HCT116 (cell line): ENCODE data around the gene ACOT7. TPM values are rescaled to one million over a fixed set of nuclear protein-coding genes. Genes with fewer than 3 reads are reported as not detected.

ENCODE experiments used
- ATAC-seq: fragments of 200-7000 bp; cut with Tn5 transposase; 2 replicates; pipeline ENCODE4 v1.9.1; 2020; ENCODE audit warnings: mild to moderate bottlenecking, moderate library complexity
- BruUV-seq: library from RNA; stranded (reverse); fragments of 400-500 nt; replicated peaks from 2 replicates; lab custom pipeline; 2021; lab: Mats Ljungman, UMichigan
- CTCF ChIA-PET: fragments of 300-600 bp; sonication (Branson Sonifier 250); formaldehyde crosslinking; loops from one replicate; lab custom pipeline; 2021; ENCODE audit warnings: antibody characterized with exemption; lab: Charles Lee
- POLR2A ChIA-PET: fragments of 300-600, 350-600 bp; sonication (Branson Sonifier 250); formaldehyde crosslinking; loops from one replicate; lab custom pipeline; 2021; ENCODE audit warnings: antibody characterized with exemption; lab: Charles Lee
- RAD21 ChIA-PET, 2 experiments: fragments of 300-600 bp; sonication (Branson Sonifier 250); formaldehyde crosslinking; loops; one replicate each; lab custom pipeline; 2023; ENCODE audit warnings: low total read pairs in 2 of 2; ENCODE audit not compliant: uncharacterized antibody in 2 of 2, unreplicated experiment in 2 of 2, low non-redundant PET in 1 of 2; lab: Charles Lee
- DNase-seq: peaks from one replicate; pipeline ENCODE4 v3.0.0-alpha.2; 2010; ENCODE audit warnings: low read depth, low spot score
- H2AFZ ChIP-seq: fragments of 200-600 bp; shearing (Covaris generic), sonication (generic); 2 replicates; pipeline ENCODE4 v1.6.1; 2017; ENCODE audit warnings: low read depth, mixed run types, mixed read lengths, antibody characterized with exemption, low read length; ENCODE audit not compliant: poor library complexity, severe bottlenecking
- H3K27ac ChIP-seq: 2 replicates; pipeline ENCODE4 v1.5.1; 2012; ENCODE audit warnings: low read depth, low read length
- H3K27me3 ChIP-seq: fragments of 200-600 bp; sonication (generic); 2 replicates; pipeline ENCODE4 v1.6.1; 2016; ENCODE audit warnings: mixed run types, low read length, mixed read lengths; ENCODE audit not compliant: insufficient read depth
- H3K36me3 ChIP-seq, 2 experiments: fragments of 200-500 bp in 1 of 2; fragments of 200-600 bp in 1 of 2; sonication (Bioruptor generic) in 1 of 2; sonication (generic) in 1 of 2; 2 replicates each; pipeline versions ENCODE4 v1.5.1 to v1.6.1; 2014 to 2016; ENCODE audit warnings: low read length in 2 of 2, inconsistent platforms in 1 of 2, mixed read lengths in 1 of 2, mixed run types in 1 of 2; ENCODE audit not compliant: insufficient read depth in 2 of 2, control insufficient read depth in 1 of 2
- H3K4me1 ChIP-seq, 2 experiments: fragments of 200-600 bp in 1 of 2; sonication (generic) in 1 of 2; 2 replicates each; pipeline versions ENCODE4 v1.5.1 to v1.6.1; 2012 to 2017; ENCODE audit warnings: low read length in 2 of 2, inconsistent platforms in 1 of 2, mild to moderate bottlenecking in 1 of 2, mixed read lengths in 1 of 2, mixed run types in 1 of 2, moderate library complexity in 1 of 2; ENCODE audit not compliant: insufficient read depth in 2 of 2, control insufficient read depth in 1 of 2
- H3K4me2 ChIP-seq: fragments of 200-600 bp; sonication (generic); 2 replicates; pipeline ENCODE4 v1.6.1; 2017; ENCODE audit warnings: mixed run types, low read length, mixed read lengths
- H3K4me3 ChIP-seq, 2 experiments: fragments of 200-600 bp in 1 of 2; sonication (generic) in 1 of 2; replicated peaks in 1 of 2; 2 replicates each; pipeline ENCODE4 v1.5.1; 2011 to 2016; ENCODE audit warnings: low read length in 2 of 2, control low read depth in 1 of 2, low read depth in 1 of 2, mild to moderate bottlenecking in 1 of 2, mixed read lengths in 1 of 2, mixed run types in 1 of 2
- H3K79me2 ChIP-seq: fragments of 200-600 bp; sonication (generic); 2 replicates; pipeline ENCODE4 v1.6.1; 2017; ENCODE audit warnings: mild to moderate bottlenecking, mixed run types, low read length, moderate library complexity, mixed read lengths; ENCODE audit not compliant: insufficient read depth
- H3K9ac ChIP-seq: fragments of 200-600 bp; sonication (generic); 2 replicates; pipeline ENCODE4 v1.6.1; 2016; ENCODE audit warnings: low read length, mixed read lengths
- H3K9me2 ChIP-seq: fragments of 200-600 bp; sonication (generic), shearing (Covaris generic); 2 replicates; pipeline ENCODE4 v1.6.1; 2017; ENCODE audit warnings: mixed run types, mild to moderate bottlenecking, moderate library complexity; ENCODE audit not compliant: insufficient read depth
- H3K9me3 ChIP-seq, 2 experiments: fragments of 200-500 bp in 1 of 2; fragments of 200-600 bp in 1 of 2; sonication (Bioruptor generic) in 1 of 2; sonication (generic) in 1 of 2; 2 replicates each; pipeline ENCODE4 v1.6.1; 2014 to 2017; ENCODE audit warnings: low read length in 2 of 2, mixed read lengths in 2 of 2, inconsistent platforms in 1 of 2, low read depth in 1 of 2, mild to moderate bottlenecking in 1 of 2, mixed run types in 1 of 2, moderate library complexity in 1 of 2; ENCODE audit not compliant: control insufficient read depth in 1 of 2, insufficient read depth in 1 of 2
- H4K20me1 ChIP-seq: fragments of 200-600 bp; sonication (generic), shearing (Covaris generic); 2 replicates; pipeline ENCODE4 v1.6.1; 2017; ENCODE audit warnings: mixed run types, mild to moderate bottlenecking, moderate library complexity; ENCODE audit not compliant: insufficient read depth
- ATF3 ChIP-seq: IDR thresholded peaks from 2 replicates; pipeline ENCODE4 v1.6.1; 2012
- CBX3 ChIP-seq: IDR thresholded peaks from 2 replicates; pipeline ENCODE4 v1.6.1; 2012; ENCODE audit warnings: low read depth
- CEBPB ChIP-seq: IDR thresholded peaks from 2 replicates; pipeline ENCODE4 v1.6.1; 2012; ENCODE audit warnings: low read depth
- CTCF ChIP-seq, 3 experiments: fragments of 200-600 bp in 1 of 3; sonication (generic) in 1 of 3; IDR thresholded peaks in 2 of 3; conservative IDR thresholded peaks in 1 of 3; 2 replicates each; pipeline ENCODE4 v1.5.1; 2012 to 2017; ENCODE audit warnings: low read depth in 2 of 3, low read length in 2 of 3, antibody characterized with exemption in 1 of 3, borderline replicate concordance in 1 of 3, control low read depth in 1 of 3, mild to moderate bottlenecking in 1 of 3, mixed read lengths in 1 of 3, mixed run types in 1 of 3, moderate library complexity in 1 of 3; ENCODE audit not compliant: insufficient read depth in 1 of 3
- EGR1 ChIP-seq: IDR thresholded peaks from 2 replicates; pipeline ENCODE4 v1.6.1; 2012; ENCODE audit warnings: low read depth
- ELF1 ChIP-seq: IDR thresholded peaks from 2 replicates; pipeline ENCODE4 v1.6.1; 2012; ENCODE audit warnings: low read depth, borderline replicate concordance
- EZH2 ChIP-seq: fragments of 200-600 bp; sonication (generic); IDR thresholded peaks from 2 replicates; pipeline ENCODE4 v1.6.1; 2017; ENCODE audit warnings: antibody characterized with exemption, mixed run types
- EZH2phosphoT487 ChIP-seq: fragments of 200-600 bp; IDR thresholded peaks from 2 replicates; pipeline ENCODE4 v1.6.1; 2018; ENCODE audit warnings: antibody characterized with exemption, borderline replicate concordance
- FOSL1 ChIP-seq: IDR thresholded peaks from 2 replicates; pipeline ENCODE4 v1.6.1; 2012; ENCODE audit warnings: low read depth
- MAX ChIP-seq: IDR thresholded peaks from 2 replicates; pipeline ENCODE4 v1.6.1; 2012
- POLR2AphosphoS5 ChIP-seq: IDR thresholded peaks from 2 replicates; pipeline ENCODE4 v1.6.1; 2011; ENCODE audit warnings: mild to moderate bottlenecking, low read depth, low read length, moderate library complexity
- RAD21 ChIP-seq: IDR thresholded peaks from 2 replicates; pipeline ENCODE4 v1.6.1; 2012; ENCODE audit warnings: low read depth, mild to moderate bottlenecking
- SIN3A ChIP-seq: IDR thresholded peaks from 2 replicates; pipeline ENCODE4 v1.6.1; 2012; ENCODE audit warnings: low read depth
- SP1 ChIP-seq: IDR thresholded peaks from 2 replicates; pipeline ENCODE4 v1.6.1; 2012; ENCODE audit warnings: low read depth
- SRF ChIP-seq: IDR thresholded peaks from 2 replicates; pipeline ENCODE4 v1.6.1; 2012; ENCODE audit warnings: low read depth
- TCF7L2 ChIP-seq: IDR thresholded peaks from 2 replicates; pipeline ENCODE4 v1.7.0; 2011; ENCODE audit warnings: borderline replicate concordance, inconsistent platforms; ENCODE audit not compliant: insufficient read depth, insufficient read length; ENCODE audit errors: extremely low read depth
- YY1 ChIP-seq: IDR thresholded peaks from 2 replicates; pipeline ENCODE4 v1.6.1; 2011; ENCODE audit warnings: low read length, low read depth, moderate library complexity, mild to moderate bottlenecking; ENCODE audit not compliant: insufficient replicate concordance; ENCODE audit errors: extremely low read depth
- ZFX ChIP-seq: fragments of 450-650 bp; IDR thresholded peaks from 2 replicates; pipeline ENCODE4 v1.6.1; 2017
- ZNF274 ChIP-seq: fragments of 200-500 bp; sonication (Bioruptor generic); IDR thresholded peaks from 2 replicates; pipeline ENCODE4 v1.6.1; 2014; ENCODE audit warnings: mild to moderate bottlenecking, low read depth, low read length, inconsistent platforms
- intact Hi-C: fragments of 100-400 bp; cut with micrococcal nuclease; formaldehyde crosslinking; loops from 2 replicates; pipeline ENCODE4 v1.10.0; 2022
- total RNA-seq: library from RNA; stranded (reverse); gene quantifications from one replicate; pipeline ENCODE4 v1.2.1, GENCODE V29; 2021; ENCODE audit not compliant: unreplicated experiment

ACOT7 gene
- total RNA-seq, 1 experiment from 2014 or later = 162 TPM

GRCh38 chr1:6416906-6417305, 23.3 kb upstream of the ACOT7 start:
- no peak overlapping the region; the same call in 1 of the 2 replicates for H3K4me2 ChIP-seq
- BruUV-seq = no TSS peak
- H3K9me3 ChIP-seq = no peaks in the 10 kb centered on the region
- no peaks in the 10 kb centered on the region for H3K27me3 ChIP-seq
- no peak overlapping the region for H2AFZ ChIP-seq
- intact Hi-C loops = no loop called here
- H3K9ac ChIP-seq = no peak overlapping the region
- ChIA-PET POLR2A (no interaction called here), RAD21 (no interaction called here), CTCF (interaction anchor here (1.2 kb wide), 1 partner anchor 170 kb away, joined by 3 read pairs; no protein-coding TSS in a partner anchor)
- H3K4me1 ChIP-seq = peaks cover 38 to 77% of the 10 kb centered on the region in 2 experiments
- H3K27ac ChIP-seq = no peak overlapping the region
- TF ChIP-seq CBX3 = no peak
- no peak for TF ChIP-seq POLR2AphosphoS5
- TF ChIP-seq ZFX = no peak
- TF ChIP-seq ATF3 = no peak
- no peak for TF ChIP-seq YY1
- no peak for TF ChIP-seq EZH2
- no peak for TF ChIP-seq MAX
- TF ChIP-seq EGR1 = no peak
- TF ChIP-seq SRF = no peak
- TF ChIP-seq SIN3A = no peak
- TF ChIP-seq ELF1 = no peak
- TF ChIP-seq RAD21 = no peak
- no peak for TF ChIP-seq EZH2phosphoT487
- TF ChIP-seq ZNF274 = no peak
- TF ChIP-seq SP1 = no peak
- TF ChIP-seq TCF7L2 = no peak
- no peak for TF ChIP-seq CEBPB
- TF ChIP-seq CTCF (IDR thresholded peaks at IDR 0.05 in 2 of 3, conservative IDR thresholded peaks at IDR 0.05 in 1 of 3; ENCODE audit: borderline replicate concordance in 1 of 3, insufficient read depth in 1 of 3, low read depth in 2 of 3, low read length in 2 of 3) = no peak
- no peak for TF ChIP-seq FOSL1
- no peak for DNase-seq
- no peak overlapping the region for H3K4me3 ChIP-seq
- H3K9me2 ChIP-seq = no peaks in the 10 kb centered on the region
- ATAC-seq = no peak
- no peaks in the 10 kb centered on the region for H4K20me1 ChIP-seq
- no peaks in the 10 kb centered on the region for H3K79me2 ChIP-seq
- H3K36me3 ChIP-seq = no peaks in the 10 kb centered on the region
